Cerebellar cortex (tissue), 1 donor: ENCODE data around the gene SPRING1.
"Not testable (repeated sequence)": the region's sequence is repeated elsewhere in the genome, so short reads cannot be mapped to it uniquely, and the experiment has no call there.

ENCODE experiments used
- DNase-seq: peaks from one replicate; pipeline ENCODE4 v3.0.0-alpha.2; 2015; ENCODE audit warnings: low spot score

Gene SPRING1

GRCh38 chr12:116737774-116738657 lies at the start of gene SPRING1, which contains the start of gene RNFT2:
Gene SPRING1 (minus strand): TSS chr12:116738069. CDS start chr12:116737900, 169 bp downstream.
Gene RNFT2 (plus strand): TSS chr12:116738315. CDS start chr12:116740498, 2,183 bp downstream.
- peak; percentile 99 for DNase-seq

GRCh38 chr12:116784238-116784612 lies 46.4 kb upstream of the SPRING1 start:
- DNase-seq: no peak

GRCh38 chr12:116783525-116784237 lies 45.8 kb upstream of the SPRING1 start:
- DNase-seq: no peak

- DNase-seq: no peak
These were observed 43.1 kb upstream of the SPRING1 start for GRCh38 chr12:116780942-116781341.

- DNase-seq: no peak
These were observed 41.7 kb upstream of the SPRING1 start for GRCh38 chr12:116779597-116779996.

GRCh38 chr12:116777245-116777644 lies 39.4 kb upstream of the SPRING1 start:
- DNase-seq: no peak

GRCh38 chr12:116774020-116774419 lies 36.2 kb upstream of the SPRING1 start:
- DNase-seq: no peak

- DNase-seq: peak; percentile 27
These were observed 35.4 kb upstream of the SPRING1 start for GRCh38 chr12:116773276-116773731.

GRCh38 chr12:116771651-116772050 lies 33.8 kb upstream of the SPRING1 start:
- no peak for DNase-seq

- DNase-seq: no peak
These were observed 28.9 kb upstream of the SPRING1 start for GRCh38 chr12:116766746-116767145.

- DNase-seq: no peak
These were observed 28.4 kb upstream of the SPRING1 start for GRCh38 chr12:116766285-116766684.

- DNase-seq: no peak
These were observed 27.4 kb upstream of the SPRING1 start for GRCh38 chr12:116765271-116765670.

- DNase-seq: no peak
These were observed 23.6 kb upstream of the SPRING1 start for GRCh38 chr12:116761499-116761898.

GRCh38 chr12:116760622-116761020 lies 22.8 kb upstream of the SPRING1 start:
- DNase-seq: no peak

GRCh38 chr12:116759783-116760621 lies 22.1 kb upstream of the SPRING1 start:
- DNase-seq: no peak

GRCh38 chr12:116754783-116755182 lies 16.9 kb upstream of the SPRING1 start:
- DNase-seq: not testable (repeated sequence)

GRCh38 chr12:116754097-116754496 lies 16.2 kb upstream of the SPRING1 start:
- DNase-seq: not testable (repeated sequence)

GRCh38 chr12:116750298-116750697 lies 12.4 kb upstream of the SPRING1 start:
- no peak for DNase-seq

GRCh38 chr12:116749884-116750283 lies 12.0 kb upstream of the SPRING1 start:
- DNase-seq: no peak

- DNase-seq: no peak
These were observed 7.7 kb upstream of the SPRING1 start for GRCh38 chr12:116745554-116745953.

- DNase-seq: no peak
These were observed 6.9 kb upstream of the SPRING1 start for GRCh38 chr12:116744766-116745165.

GRCh38 chr12:116742787-116743186 lies 4.9 kb upstream of the SPRING1 start:
- DNase-seq: not testable (repeated sequence)
